OCI-LY3 (cell line): ENCODE measurements around the gene MARK4.

ENCODE experiments used
- H2AFZ ChIP-seq: fragments of 200-600, 300-600 bp; shearing (Covaris generic); 2 replicates; pipeline ENCODE4 v1.6.0; 2014; ENCODE audit warnings: antibody characterized with exemption, low read depth, low read length
- H3K27ac ChIP-seq: fragments of 200-600, 300-600 bp; sonication (generic); 2 replicates; pipeline ENCODE4 v1.5.1; 2014; ENCODE audit warnings: mild to moderate bottlenecking, low read length, moderate library complexity, mixed read lengths
- H3K27me3 ChIP-seq: fragments of 200-600, 300-600 bp; sonication (generic); 2 replicates; pipeline ENCODE4 v1.6.1; 2014; ENCODE audit warnings: low read depth, low read length, mixed read lengths
- H3K36me3 ChIP-seq: fragments of 200-600, 300-600 bp; sonication (generic); replicated peaks from 2 replicates; pipeline ENCODE3; 2014; ENCODE audit warnings: low read depth, low read length, mixed read lengths
- H3K4me1 ChIP-seq: fragments of 300-600, 200-600 bp; sonication (generic); 2 replicates; pipeline ENCODE4 v1.6.1; 2014; ENCODE audit warnings: low read length, mixed read lengths
- H3K4me2 ChIP-seq: fragments of 200-600, 300-600 bp; sonication (generic); 2 replicates; pipeline ENCODE4 v1.6.1; 2014; ENCODE audit warnings: low read length, mixed read lengths
- H3K4me3 ChIP-seq: fragments of 300-600, 200-600 bp; sonication (generic); 2 replicates; pipeline ENCODE4 v1.5.1; 2014; ENCODE audit warnings: antibody characterized with exemption, mild to moderate bottlenecking, low read length, moderate library complexity
- H3K79me2 ChIP-seq: fragments of 300-600, 200-600 bp; shearing (Covaris generic); 2 replicates; pipeline ENCODE4 v1.6.1; 2014; ENCODE audit warnings: mild to moderate bottlenecking, low read length, mixed read lengths
- H3K9ac ChIP-seq: fragments of 300-600, 200-600 bp; shearing (Covaris generic); 2 replicates; pipeline ENCODE4 v1.6.0; 2014; ENCODE audit warnings: mild to moderate bottlenecking, low read length, moderate library complexity
- H3K9me3 ChIP-seq: fragments of 200-600, 300-600 bp; shearing (Covaris generic); 2 replicates; pipeline ENCODE4 v1.6.1; 2014; ENCODE audit warnings: low read length, mixed read lengths; ENCODE audit not compliant: insufficient read depth
- H4K20me1 ChIP-seq: fragments of 200-600, 300-600 bp; sonication (generic); 2 replicates; pipeline ENCODE4 v1.6.1; 2016; ENCODE audit warnings: low read length, mixed read lengths; ENCODE audit not compliant: insufficient read depth
- CTCF ChIP-seq: fragments of 200-600, 300-600 bp; sonication (generic); IDR thresholded peaks from 2 replicates; pipeline ENCODE4 v1.5.1; 2014; ENCODE audit warnings: antibody characterized with exemption, low read length, low read depth
- EZH2phosphoT487 ChIP-seq: fragments of 200-600 bp; shearing (Covaris generic); IDR thresholded peaks from 2 replicates; pipeline ENCODE4 v1.6.1; 2018; ENCODE audit warnings: antibody characterized with exemption, mixed run types, low read depth

MARK4 gene

GRCh38 chr19:45322311-45322710, 71.2 kb downstream of the MARK4 start:
- H3K36me3 ChIP-seq = no peaks in the 10 kb centered on the region
- peaks cover 4% of the 10 kb centered on the region; the same call in 1 of the 2 replicates for H3K4me1 ChIP-seq
- H3K4me2 ChIP-seq = no peak overlapping the region
- no peak overlapping the region for H3K27ac ChIP-seq
- no peaks in the 10 kb centered on the region for H3K79me2 ChIP-seq
- H3K9me3 ChIP-seq = no peaks in the 10 kb centered on the region
- H4K20me1 ChIP-seq = no peaks in the 10 kb centered on the region
- H3K27me3 ChIP-seq = peaks cover 5% of the 10 kb centered on the region; the same call in 1 of the 2 replicates
- H3K4me3 ChIP-seq = no peak overlapping the region
- H3K9ac ChIP-seq = no peak overlapping the region
- TF ChIP-seq EZH2phosphoT487 = no peak
- TF ChIP-seq CTCF = no peak
- H2AFZ ChIP-seq = no peak overlapping the region

- H3K79me2 ChIP-seq = no peaks in the 10 kb centered on the region
- TF ChIP-seq CTCF = no peak
- TF ChIP-seq EZH2phosphoT487 = no peak
- H3K27ac ChIP-seq = no peak within 1 kb of the TSS
- no peaks in the 10 kb centered on the region for H3K36me3 ChIP-seq
- H3K4me1 ChIP-seq = peaks cover 4% of the 10 kb centered on the region; the same call in 1 of the 2 replicates
- peaks cover 1% of the 10 kb centered on the region; the same call in 1 of the 2 replicates for H3K27me3 ChIP-seq
- H3K4me2 ChIP-seq = peak within 1 kb of the TSS; percentile 28; the same call in 1 of the 2 replicates
- no peaks in the 10 kb centered on the region for H4K20me1 ChIP-seq
- no peak within 1 kb of the TSS for H3K9ac ChIP-seq
- no peak within 1 kb of the TSS for H2AFZ ChIP-seq
- H3K4me3 ChIP-seq = peak within 1 kb of the TSS; percentile 10; the same call in 1 of the 2 replicates
- H3K9me3 ChIP-seq = no peaks in the 10 kb centered on the region
Observed at GRCh38 chr19:45322744-45323281, 71.7 kb downstream of the MARK4 start, which contains the start of gene CKM. Gene CKM (minus strand): TSS chr19:45322875. CDS start chr19:45319713, 3,162 bp downstream.

GRCh38 chr19:45323671-45324081, 72.6 kb downstream of the MARK4 start:
- Histone ChIP-seq H3K4me1 (peaks cover 4% of the 10 kb centered on the region; the same call in 1 of the 2 replicates), H2AFZ (peak overlapping the region; percentile 49; the same call in 1 of the 2 replicates), H3K79me2 (no peaks in the 10 kb centered on the region), H3K36me3 (no peaks in the 10 kb centered on the region), H3K4me2 (peak overlapping the region; percentile 28; the same call in 1 of the 2 replicates), H3K27ac (no peak overlapping the region), H3K4me3 (peak overlapping the region; percentile 10; the same call in 1 of the 2 replicates), H4K20me1 (no peaks in the 10 kb centered on the region), H3K9ac (no peak overlapping the region), H3K27me3 (no peaks in the 10 kb centered on the region), H3K9me3 (no peaks in the 10 kb centered on the region)
- no peak for TF ChIP-seq CTCF
- no peak for TF ChIP-seq EZH2phosphoT487

GRCh38 chr19:45324349-45324907, 73.4 kb downstream of the MARK4 start:
- Histone ChIP-seq H2AFZ (peak overlapping the region; percentile 49; the same call in 1 of the 2 replicates), H3K27ac (no peak overlapping the region), H3K36me3 (no peaks in the 10 kb centered on the region), H3K79me2 (no peaks in the 10 kb centered on the region), H3K9ac (no peak overlapping the region), H3K4me2 (peak overlapping the region; percentile 28; the same call in 1 of the 2 replicates), H3K4me3 (no peak overlapping the region), H3K27me3 (no peaks in the 10 kb centered on the region), H4K20me1 (no peaks in the 10 kb centered on the region), H3K9me3 (no peaks in the 10 kb centered on the region), H3K4me1 (peaks cover 4% of the 10 kb centered on the region; the same call in 1 of the 2 replicates)
- no peak for TF ChIP-seq CTCF
- TF ChIP-seq EZH2phosphoT487 = no peak
